Measurements from ENCODE around the gene KLHL26.

The KLHL26 gene

DNA sequence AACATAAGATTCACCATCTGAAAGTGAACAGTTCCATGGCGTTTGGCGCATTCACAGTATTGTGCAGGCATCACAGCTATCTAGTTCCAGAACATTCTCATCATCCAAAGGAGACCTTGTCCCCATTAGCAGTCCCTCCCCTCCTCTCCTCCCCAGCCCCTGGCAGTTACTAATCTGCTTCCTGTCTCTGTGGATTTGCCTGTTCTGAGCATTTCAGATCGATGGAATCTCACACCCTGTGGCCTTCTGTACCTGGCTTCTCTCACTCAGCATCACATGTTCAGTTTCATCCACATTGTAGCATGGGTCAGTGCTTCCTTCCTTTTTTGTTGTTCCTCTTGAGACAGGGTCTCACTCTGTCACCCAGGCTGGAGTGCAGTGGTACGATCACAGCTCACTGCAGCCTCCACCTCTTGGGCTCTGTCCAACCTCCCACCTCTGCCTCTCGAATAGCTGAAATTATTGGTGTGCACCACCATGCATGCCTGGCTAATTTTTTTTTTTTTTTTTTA is 81.2 kb downstream of the KLHL26 start:
- DNase-seq (ENCODE audit: low read depth, low spot score), result no peak

DNA sequence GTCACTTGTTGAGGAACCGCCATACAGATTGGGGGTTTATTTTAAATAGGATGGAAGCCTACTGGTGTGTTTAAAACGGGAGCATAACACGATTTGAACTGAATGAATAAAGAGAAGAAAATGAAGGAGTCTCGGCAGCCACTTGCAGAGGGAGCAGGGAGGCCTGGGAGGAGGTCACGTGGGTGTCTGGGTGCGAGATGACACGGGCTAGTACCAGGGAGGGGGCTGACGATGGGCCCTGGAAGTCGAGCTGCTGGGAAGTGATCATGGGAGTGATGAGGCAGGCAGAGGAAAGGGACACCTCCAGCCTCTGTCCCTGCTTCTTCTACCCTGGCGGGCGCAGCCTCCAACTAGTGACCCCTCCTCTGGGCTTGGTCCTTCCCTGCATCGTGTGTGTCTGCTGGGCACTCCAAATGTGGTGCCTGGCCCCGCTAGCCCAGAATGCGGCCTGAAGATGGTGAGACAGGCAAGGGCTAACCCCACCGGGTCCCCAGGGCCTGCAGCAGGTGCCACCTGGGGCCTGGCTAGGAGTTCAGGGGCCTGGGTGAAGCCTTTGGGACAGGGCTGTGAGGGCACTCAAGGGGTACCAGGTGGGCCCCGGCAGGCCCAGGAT is 82.1 kb downstream of the KLHL26 start:
- no peak for DNase-seq (ENCODE audit: low read depth, low spot score)

DNA sequence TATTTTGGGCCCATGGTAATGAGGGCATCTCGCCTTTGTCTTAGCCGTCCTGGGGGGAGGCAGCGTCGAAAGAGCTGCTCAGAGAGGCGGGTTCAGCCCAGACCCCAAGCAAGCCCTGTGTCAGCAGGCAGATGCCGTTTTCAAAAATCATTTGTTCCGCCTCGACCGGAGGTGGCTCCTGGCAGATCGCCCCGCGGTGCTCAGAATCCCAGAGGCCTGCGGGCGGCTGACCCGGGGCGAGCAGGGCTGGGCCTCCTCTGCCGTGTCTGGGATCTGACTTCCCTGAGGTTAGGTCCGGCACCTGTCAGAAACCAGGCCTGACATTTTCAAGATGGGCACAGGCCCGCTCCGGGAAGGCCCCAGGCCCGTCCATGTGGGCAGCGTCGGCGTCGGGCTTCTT is 82.7 kb downstream of the KLHL26 start:
- no peak for DNase-seq (ENCODE audit: low read depth, low spot score)

Measured in smooth muscle cell of the brain vasculature (primary cell).